SW 1271 (cell line): Measurements from ENCODE around the gene LRRC75A.
"Not testable (repeated sequence)": the region's sequence is repeated elsewhere in the genome, so short reads cannot be mapped to it uniquely, and the experiment has no call there.

Source experiments
- DNase-seq, 2 experiments: peaks; one replicate each; lab custom pipeline; 2025; lab: John Stamatoyannopoulos, UW

The LRRC75A gene

DNA sequence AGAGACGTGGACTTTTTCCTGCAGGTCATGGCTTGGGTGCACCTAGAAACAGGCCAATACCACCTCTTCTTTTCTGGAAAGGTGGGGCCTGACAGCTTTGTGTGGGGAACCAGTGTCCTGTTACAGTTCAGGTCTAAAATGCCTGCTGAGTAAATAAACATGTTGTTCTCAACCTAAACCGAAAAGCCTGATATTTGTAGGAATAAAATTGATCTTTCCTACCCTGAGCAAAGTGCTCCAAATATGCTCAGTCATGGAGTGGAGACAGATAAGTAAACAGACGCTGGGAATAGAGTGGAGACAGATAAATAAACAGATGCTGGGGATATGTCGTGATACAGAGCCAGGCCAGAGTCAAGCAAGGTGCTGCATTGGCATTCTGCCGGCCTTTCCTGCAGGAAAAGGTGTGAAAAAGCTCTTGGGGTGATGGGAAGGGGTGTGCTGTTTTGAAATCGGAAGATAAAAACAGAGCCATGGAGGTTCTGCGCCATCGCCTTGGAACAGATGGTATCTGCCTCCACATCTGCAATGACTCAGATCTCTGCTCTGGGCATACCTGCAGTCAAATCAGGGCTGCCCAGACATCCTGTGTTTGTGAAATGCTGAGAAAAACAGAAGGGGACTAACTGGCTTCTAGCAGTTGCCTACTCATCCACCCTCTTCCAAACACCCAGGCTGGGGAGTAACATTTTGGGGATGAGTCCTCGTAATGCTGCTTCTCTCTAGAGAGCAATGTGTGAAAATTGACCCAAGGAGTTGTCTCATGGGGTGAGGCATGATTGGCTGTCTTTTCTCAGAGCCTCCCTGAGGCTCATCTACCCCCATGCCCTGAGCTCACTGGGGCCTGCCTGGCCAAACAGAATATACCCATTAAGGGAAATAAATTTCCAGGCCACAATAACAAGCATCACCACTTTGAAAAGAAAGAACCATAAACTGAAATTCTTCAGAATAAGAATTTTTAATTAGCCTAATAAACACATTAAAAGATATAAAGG lies 93.4 kb downstream of the LRRC75A start:
- DNase-seq = no peak

DNA sequence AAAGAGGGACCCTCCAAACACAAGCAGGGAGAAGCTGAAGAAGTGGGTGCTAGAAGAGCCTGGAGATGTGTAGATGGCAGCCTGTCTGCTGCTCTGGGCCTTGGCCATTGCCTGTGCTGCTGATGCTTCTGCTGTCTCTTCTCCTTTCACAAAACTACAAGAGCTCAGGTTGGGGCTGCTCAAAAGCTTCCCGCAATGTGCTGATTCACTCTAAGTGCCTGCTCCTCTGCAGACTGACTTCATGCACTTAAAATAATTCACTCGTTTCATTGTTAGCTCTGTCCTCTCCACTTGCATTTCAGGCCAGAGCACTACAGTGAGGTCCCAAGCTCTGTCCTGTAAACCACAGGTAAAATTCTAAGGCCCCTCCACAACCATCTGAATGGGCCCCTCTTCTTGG lies 95.3 kb downstream of the LRRC75A start:
- DNase-seq = not testable (repeated sequence)

DNA sequence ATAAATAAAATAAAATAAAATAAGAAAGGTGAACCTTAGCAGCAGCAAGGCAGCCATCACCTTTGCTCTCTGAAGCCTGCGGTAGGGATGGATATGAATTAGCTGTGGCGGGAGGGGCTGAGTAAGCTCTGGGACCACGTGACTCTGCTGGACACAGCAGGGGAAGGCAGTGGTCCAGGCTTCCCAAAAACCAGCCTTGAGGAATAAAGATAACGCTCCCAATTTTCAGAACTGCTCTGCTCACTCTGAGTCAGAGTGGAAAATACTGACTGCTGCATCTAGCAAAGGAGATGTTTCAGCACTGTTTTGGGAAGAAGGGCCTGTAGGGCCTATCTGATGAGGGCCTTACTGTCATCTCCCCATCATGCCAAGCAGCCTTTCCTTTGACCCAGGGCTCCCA lies 96.1 kb downstream of the LRRC75A start:
- not testable (repeated sequence) for DNase-seq

DNA sequence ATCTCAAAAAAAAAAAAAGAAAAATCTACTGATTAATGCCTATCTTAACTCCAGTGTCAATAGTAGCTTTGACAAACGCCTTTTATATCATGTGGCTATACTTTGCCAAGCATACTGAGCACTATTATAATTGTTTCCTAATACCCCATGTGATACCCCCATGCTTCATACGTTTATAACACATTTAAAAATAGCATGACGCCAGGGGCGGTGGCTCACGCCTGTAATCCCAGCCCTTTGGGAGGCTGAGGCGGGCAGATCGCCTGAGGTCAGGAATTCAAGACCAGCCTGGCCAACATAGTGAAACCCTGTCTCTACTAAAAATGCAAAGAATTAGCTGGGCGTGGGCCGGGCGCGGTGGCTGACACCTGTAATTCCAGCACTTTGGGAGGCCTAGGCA lies 99.5 kb downstream of the LRRC75A start:
- DNase-seq = not testable (repeated sequence)
